ENCODE data around the gene VWA8.
A peak's percentile ranks its signal among the peaks of the same experiment; 100 is the strongest.

VWA8 gene

GRCh38 chr13:41702540-41702939 is 258.4 kb downstream of the VWA8 start:
- no peak for DNase-seq (ENCODE audit: extremely low read depth, low read depth)
- no peak overlapping the region for H3K4me3 ChIP-seq (replicated peaks; ENCODE audit: low read depth, low read length)
- TF ChIP-seq CTCF (IDR thresholded peaks at IDR 0.05; ENCODE audit: low read depth, low read length, missing control alignments) = no peak

DNA sequence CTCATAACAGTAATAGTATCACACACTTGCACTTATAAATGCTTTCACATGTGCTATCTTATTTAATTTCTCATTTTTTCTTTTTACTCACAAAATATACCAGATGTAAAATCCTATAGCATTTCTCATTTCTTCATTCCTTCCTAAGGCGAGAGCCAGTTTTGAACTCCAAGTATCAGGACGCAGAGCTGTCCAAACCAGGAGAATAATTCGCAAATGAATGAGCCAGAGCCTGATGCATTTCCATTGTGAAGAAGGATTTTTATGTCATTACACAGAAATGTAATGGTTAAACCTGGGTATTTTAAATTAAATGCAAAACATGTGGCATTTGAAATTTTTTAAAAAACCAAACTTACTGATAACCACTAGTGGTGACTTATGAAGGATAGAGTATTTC is 259.2 kb downstream of the VWA8 start:
- no peak for TF ChIP-seq CTCF (IDR thresholded peaks at IDR 0.05; ENCODE audit: low read depth, low read length, missing control alignments)
- no peak for DNase-seq (ENCODE audit: extremely low read depth, low read depth)
- H3K4me3 ChIP-seq (replicated peaks; ENCODE audit: low read depth, low read length) = no peak overlapping the region

- TF ChIP-seq CTCF (IDR thresholded peaks at IDR 0.05; ENCODE audit: low read depth, low read length, missing control alignments) = no peak
- DNase-seq (ENCODE audit: extremely low read depth, low read depth) = peak; percentile 63
- H3K4me3 ChIP-seq (replicated peaks; ENCODE audit: low read depth, low read length) = no peak overlapping the region
These were observed 260.1 kb downstream of the VWA8 start for GRCh38 chr13:41700790-41701310.

DNA sequence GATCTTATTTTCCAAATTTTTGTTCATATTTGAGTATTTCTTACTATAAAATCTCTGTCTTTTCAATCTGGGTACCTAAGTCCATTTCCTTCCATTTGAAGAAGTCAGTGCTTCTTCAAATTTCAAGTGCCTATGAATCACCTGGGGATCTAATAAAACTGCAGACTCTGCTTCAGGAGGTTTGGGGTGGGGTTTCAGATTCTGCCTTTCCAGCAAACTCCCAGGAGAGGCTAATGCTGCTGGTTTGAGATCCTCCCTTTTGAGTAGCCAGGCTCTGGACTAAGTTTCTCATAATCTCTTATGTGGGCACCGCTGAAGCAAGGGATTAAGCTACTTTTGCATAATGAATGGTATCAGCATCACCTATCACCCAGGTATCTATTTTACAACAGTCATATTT is 261.1 kb downstream of the VWA8 start:
- TF ChIP-seq CTCF (IDR thresholded peaks at IDR 0.05; ENCODE audit: low read depth, low read length, missing control alignments) = no peak
- no peak overlapping the region for H3K4me3 ChIP-seq (replicated peaks; ENCODE audit: low read depth, low read length)
- no peak for DNase-seq (ENCODE audit: extremely low read depth, low read depth)

DNA sequence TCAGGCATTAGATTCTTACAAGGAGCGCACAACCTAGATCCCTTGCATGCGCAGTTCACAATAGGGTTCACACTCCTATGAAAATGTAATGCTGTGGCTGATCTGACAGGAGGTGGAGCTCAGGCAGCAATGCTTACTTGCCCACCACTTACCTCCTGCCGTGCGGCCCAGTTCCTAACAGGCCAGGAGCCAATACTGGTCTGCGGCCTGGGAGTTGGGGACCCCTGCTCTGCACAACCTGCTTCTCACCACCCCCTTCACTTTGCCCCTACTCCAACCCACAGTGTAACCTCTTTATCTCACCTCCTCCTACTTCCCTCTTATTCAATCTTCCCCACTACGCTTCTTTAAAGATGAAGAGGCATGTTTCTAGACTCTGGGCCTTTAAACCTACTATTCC is 263.3 kb downstream of the VWA8 start:
- no peak overlapping the region for H3K4me3 ChIP-seq (replicated peaks; ENCODE audit: low read depth, low read length)
- DNase-seq (ENCODE audit: extremely low read depth, low read depth) = no peak
- TF ChIP-seq CTCF (IDR thresholded peaks at IDR 0.05; ENCODE audit: low read depth, low read length, missing control alignments) = no peak

GRCh38 chr13:41696163-41697003 is 264.5 kb downstream of the VWA8 start:
- DNase-seq (ENCODE audit: extremely low read depth, low read depth) = no peak
- TF ChIP-seq CTCF (IDR thresholded peaks at IDR 0.05; ENCODE audit: low read depth, low read length, missing control alignments) = no peak
- no peak overlapping the region for H3K4me3 ChIP-seq (replicated peaks; ENCODE audit: low read depth, low read length)

Measured in HFF-Myc (cell line).